ENCODE measurements around the gene AMOTL1.
"Not testable (repeated sequence)": the region's sequence is repeated elsewhere in the genome, so short reads cannot be mapped to it uniquely, and the experiment has no call there.

AMOTL1 gene

GRCh38 chr11:94770563-94771120, 2.5 kb downstream of the AMOTL1 start:
- no peak for DNase-seq

- no peak for DNase-seq
Measured at GRCh38 chr11:94771390-94771789, 3.2 kb downstream of the AMOTL1 start.

GRCh38 chr11:94771951-94772350, 3.8 kb downstream of the AMOTL1 start:
- DNase-seq, result no peak

GRCh38 chr11:94773842-94774241, 5.7 kb downstream of the AMOTL1 start:
- no peak for DNase-seq

- no peak for DNase-seq
Measured at GRCh38 chr11:94774345-94774744, 6.2 kb downstream of the AMOTL1 start.

GRCh38 chr11:94775567-94776327, 7.6 kb downstream of the AMOTL1 start:
- DNase-seq, result no peak

- peak; percentile 80 for DNase-seq
Measured at GRCh38 chr11:94776351-94777321, 8.5 kb downstream of the AMOTL1 start.

- DNase-seq, result peak; percentile 40
Measured at GRCh38 chr11:94780432-94780831, 12.3 kb downstream of the AMOTL1 start.

GRCh38 chr11:94781837-94782236, 13.7 kb downstream of the AMOTL1 start:
- DNase-seq, result no peak

GRCh38 chr11:94782446-94782845, 14.3 kb downstream of the AMOTL1 start:
- DNase-seq, result no peak

- DNase-seq, result no peak
Measured at GRCh38 chr11:94784884-94785283, 16.7 kb downstream of the AMOTL1 start.

- no peak for DNase-seq
Measured at GRCh38 chr11:94785509-94785908, 17.4 kb downstream of the AMOTL1 start.

- DNase-seq, result peak; percentile 59
Measured at GRCh38 chr11:94786264-94787126, 18.3 kb downstream of the AMOTL1 start.

GRCh38 chr11:94787801-94788200, 19.6 kb downstream of the AMOTL1 start:
- no peak for DNase-seq

GRCh38 chr11:94788396-94788795, 20.2 kb downstream of the AMOTL1 start:
- DNase-seq, result no peak

GRCh38 chr11:94790197-94790596, 22.0 kb downstream of the AMOTL1 start:
- no peak for DNase-seq

GRCh38 chr11:94790661-94791180, 22.6 kb downstream of the AMOTL1 start:
- DNase-seq, result no peak

GRCh38 chr11:94791216-94791889, 23.2 kb downstream of the AMOTL1 start:
- DNase-seq, result no peak

GRCh38 chr11:94791942-94792341, 23.8 kb downstream of the AMOTL1 start:
- DNase-seq, result not testable (repeated sequence)

- peak; percentile 40 for DNase-seq
Measured at GRCh38 chr11:94792451-94792850, 24.3 kb downstream of the AMOTL1 start.

- no peak for DNase-seq
Measured at GRCh38 chr11:94793002-94793401, 24.8 kb downstream of the AMOTL1 start.

- peak; percentile 45 for DNase-seq
Measured at GRCh38 chr11:94793822-94794221, 25.7 kb downstream of the AMOTL1 start.

Data from OCI-M1 (cell line).